ENCODE data around the gene CNNM2.
"Not testable (repeated sequence)": the region's sequence is repeated elsewhere in the genome, so short reads cannot be mapped to it uniquely, and the experiment has no call there.

Gene CNNM2

DNA sequence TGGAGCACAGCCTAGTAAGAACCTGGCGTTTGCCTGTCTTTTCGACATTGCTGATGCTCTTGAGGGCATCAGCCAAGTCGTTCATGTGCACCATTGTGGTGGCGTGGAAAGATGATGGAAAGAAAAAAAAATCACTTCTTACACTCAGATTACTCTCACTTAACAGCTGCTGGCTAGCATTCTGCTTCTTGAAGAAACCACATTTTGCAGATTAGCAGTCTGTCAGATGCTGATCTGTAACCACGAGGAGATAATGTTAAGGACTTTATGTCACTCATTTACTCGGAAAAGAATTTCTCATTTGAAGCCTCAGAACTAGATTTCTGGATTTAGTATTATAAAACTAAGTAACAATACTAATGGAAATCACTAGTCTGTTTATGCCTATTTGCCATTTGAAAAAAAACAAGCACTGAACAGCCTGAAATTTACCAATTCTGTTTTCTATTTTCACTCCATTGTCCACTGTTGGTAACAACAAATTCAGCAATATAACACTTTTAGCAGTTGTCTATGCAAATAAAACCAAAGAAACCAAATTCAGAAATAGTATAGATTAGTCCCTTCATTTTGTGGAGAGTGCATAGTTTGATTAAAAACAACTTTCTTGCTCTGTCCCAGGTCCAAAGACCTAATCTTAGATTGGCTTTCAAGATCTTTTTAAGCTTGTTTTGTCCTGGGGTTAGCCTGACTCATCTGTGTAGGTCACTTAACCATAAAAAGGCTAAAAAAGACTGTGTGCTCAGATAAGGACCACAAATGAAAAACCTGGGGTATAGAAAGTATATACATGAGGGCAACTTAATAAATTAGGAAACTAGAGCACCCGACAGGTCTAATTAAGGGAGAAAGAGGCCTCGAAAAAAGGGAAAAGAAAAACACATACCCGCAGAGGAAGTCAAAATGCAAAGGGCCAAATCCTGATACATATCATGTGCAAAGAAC, 207.5 kb downstream of the CNNM2 start:
- DNase-seq (ENCODE audit: low spot score) = peak; percentile 62
- TF ChIP-seq CTCF (IDR thresholded peaks at IDR 0.05; ENCODE audit: extremely low read depth, missing control alignments) = no peak

- DNase-seq (ENCODE audit: low spot score) = no peak
These were observed 209.1 kb downstream of the CNNM2 start for GRCh38 chr10:103127241-103127640.

DNA sequence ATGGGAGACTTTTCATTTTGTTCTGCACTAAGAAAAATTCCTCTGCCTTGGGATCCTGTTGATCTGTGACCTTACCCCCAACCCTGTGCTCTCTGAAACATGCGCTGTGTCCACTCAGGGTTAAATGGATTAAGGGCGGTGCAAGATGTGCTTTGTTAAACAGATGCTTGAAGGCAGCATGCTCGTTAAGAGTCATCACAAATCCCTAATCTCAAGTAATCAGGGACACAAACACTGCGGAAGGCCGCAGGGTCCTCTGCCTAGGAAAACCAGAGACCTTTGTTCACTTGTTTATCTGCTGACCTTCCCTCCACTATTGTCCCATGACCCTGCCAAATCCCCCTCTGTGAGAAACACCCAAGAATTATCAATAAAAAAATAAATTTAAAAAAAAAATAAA, 212.1 kb downstream of the CNNM2 start:
- DNase-seq (ENCODE audit: low spot score) = not testable (repeated sequence)

More at GRCh38 chr10:103127241-103127640, 209.1 kb downstream of the CNNM2 start:
- TF ChIP-seq CTCF (IDR thresholded peaks at IDR 0.05; ENCODE audit: extremely low read depth, missing control alignments) = no peak

DNA sequence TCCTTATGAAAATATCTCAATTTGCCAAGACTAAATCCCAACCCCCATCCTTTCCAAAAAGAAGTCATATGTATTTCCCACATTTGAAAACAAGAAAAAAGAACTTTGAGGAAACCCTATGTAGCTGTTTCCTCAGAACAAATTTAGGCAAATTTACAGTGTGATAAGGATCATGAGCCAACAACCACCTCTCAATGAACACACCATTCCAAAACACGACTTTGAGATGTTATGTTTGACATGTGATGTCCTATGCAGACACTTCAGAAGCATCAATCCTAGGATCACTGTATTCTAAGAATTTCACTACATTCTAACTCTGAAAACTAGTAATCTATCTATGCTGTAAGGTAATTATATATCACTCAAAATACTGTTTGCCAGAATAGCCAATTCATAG, 212.8 kb downstream of the CNNM2 start:
- no peak for DNase-seq (ENCODE audit: low spot score)
- no peak for TF ChIP-seq CTCF (IDR thresholded peaks at IDR 0.05; ENCODE audit: extremely low read depth, missing control alignments)

- not testable (repeated sequence) for DNase-seq (ENCODE audit: low spot score)
These were observed 217.1 kb downstream of the CNNM2 start for GRCh38 chr10:103135168-103135567.

DNA sequence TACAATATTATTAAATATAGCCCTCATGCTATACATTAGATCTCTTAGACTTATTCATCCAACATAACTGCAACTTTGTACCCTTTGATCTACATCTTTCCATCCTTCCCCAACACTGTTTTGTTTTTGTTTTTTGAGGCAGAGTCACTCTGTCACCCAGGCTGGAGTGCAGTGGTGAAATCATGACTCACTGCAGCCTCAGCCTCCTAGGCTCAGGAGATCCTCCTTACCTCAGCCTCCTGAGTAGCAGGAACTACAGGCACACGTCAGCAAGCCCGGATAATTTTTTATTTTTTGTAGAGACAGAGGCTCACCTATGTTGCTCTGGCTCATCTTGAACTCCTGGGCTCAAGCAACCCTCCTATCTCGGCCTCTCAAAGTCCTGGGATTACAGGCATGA, 221.7 kb downstream of the CNNM2 start:
- TF ChIP-seq CTCF (IDR thresholded peaks at IDR 0.05; ENCODE audit: extremely low read depth, missing control alignments) = no peak

More for the DNA sequence above, 221.7 kb downstream of the CNNM2 start:
- DNase-seq (ENCODE audit: low spot score) = no peak
